A549 (cell line): ENCODE measurements around the gene PXDN. TPM values are rescaled to one million over a fixed set of nuclear protein-coding genes. Genes with fewer than 3 reads are reported as not detected.

Experiments used
- ATAC-seq, 2 experiments: fragments of 200-7000 bp in 1 of 2; fragments of >200 bp in 1 of 2; cut with Nextera tagmentation in 1 of 2; cut with Tn5 transposase in 1 of 2; 3 replicates each; pipeline versions ENCODE4 v1.8.0 to v1.9.1; 2018 to 2020; ENCODE audit warnings: mild to moderate bottlenecking in 1 of 2, moderate library complexity in 1 of 2
- CTCF ChIA-PET: fragments of 300-600 bp; sonication (Branson Sonifier 250); formaldehyde crosslinking; extraction: SDS; loops from one replicate; lab custom pipeline; 2021; ENCODE audit warnings: antibody characterized with exemption, inconsistent platforms; lab: Yijun Ruan, JAX
- POLR2A ChIA-PET: fragments of 350-600 bp; formaldehyde crosslinking; extraction: SDS; loops from one replicate; lab custom pipeline; 2021; ENCODE audit warnings: antibody characterized with exemption, inconsistent platforms; lab: Yijun Ruan, JAX
- DNase-seq, 2 experiments: peaks; one replicate each; pipeline versions ENCODE4 v3.0.0 to v3.0.0-alpha.2; 2011 to 2016; ENCODE audit warnings: low read depth in 1 of 2, low spot score in 1 of 2
- FAIRE-seq: peaks from 2 replicates; lab custom pipeline; 2011; peaks lifted over from hg19 to GRCh38; lab: Jason Lieb, UNC
- H3K27ac ChIP-seq, 2 experiments: fragments of >200 bp; sonication (Bioruptor Twin); formaldehyde crosslinking; 3 replicates each; pipeline ENCODE4 v1.5.1; 2016 to 2017
- H3K4me1 ChIP-seq: fragments of >200 bp; sonication (Bioruptor Twin); formaldehyde crosslinking; 3 replicates; pipeline ENCODE4 v1.6.1; 2016
- H3K4me2 ChIP-seq: fragments of >200 bp; sonication (Bioruptor Twin); formaldehyde crosslinking; 3 replicates; pipeline ENCODE4 v1.6.1; 2016
- H3K4me3 ChIP-seq: fragments of >200 bp; sonication (Bioruptor Twin); formaldehyde crosslinking; 3 replicates; pipeline ENCODE4 v1.5.1; 2016
- H3K9me3 ChIP-seq: fragments of >200 bp; sonication (Bioruptor Twin); formaldehyde crosslinking; 3 replicates; pipeline ENCODE4 v1.6.1; 2016
- ATOH8 ChIP-seq: fragments of 250-450 bp; sonication (Bioruptor Pico); IDR thresholded peaks from 2 replicates; pipeline ENCODE4 v1.5.0; 2020; ENCODE audit warnings: low read depth, mild to moderate bottlenecking, moderate library complexity
- BHLHE40 ChIP-seq: IDR thresholded peaks from 2 replicates; pipeline ENCODE4 v1.6.1; 2012; ENCODE audit warnings: low read depth, low read length, inconsistent platforms
- CHD2 ChIP-seq: fragments of 150-350 bp; IDR thresholded peaks from 2 replicates; pipeline ENCODE4 v1.6.1; 2014; ENCODE audit warnings: low read length; ENCODE audit not compliant: partially characterized antibody
- EHMT2 ChIP-seq: fragments of 200-600 bp; sonication (generic); IDR thresholded peaks from 2 replicates; pipeline ENCODE4 v1.6.1; 2016; ENCODE audit warnings: antibody characterized with exemption, low read depth, mild to moderate bottlenecking, moderate library complexity
- ELK1 ChIP-seq: fragments of 150-350 bp; IDR thresholded peaks from 2 replicates; pipeline ENCODE4 v1.6.1; 2014; ENCODE audit warnings: low read depth, mild to moderate bottlenecking, low read length
- ESRRA ChIP-seq: fragments of 150-350 bp; IDR thresholded peaks from 2 replicates; pipeline ENCODE4 v1.6.1; 2014; ENCODE audit warnings: mild to moderate bottlenecking, low read length, borderline replicate concordance
- FOXS1 ChIP-seq: fragments of 250-450 bp; sonication (Bioruptor Pico); IDR thresholded peaks from 2 replicates; pipeline ENCODE4 v1.5.0; 2020; ENCODE audit warnings: mild to moderate bottlenecking, moderate library complexity
- HDAC2 ChIP-seq: fragments of 200-600 bp; sonication (generic); IDR thresholded peaks from 2 replicates; pipeline ENCODE4 v1.6.1; 2016
- HOXB13 ChIP-seq: fragments of 250-450 bp; sonication (Bioruptor Pico); IDR thresholded peaks from 2 replicates; pipeline ENCODE4 v1.5.0; 2020; ENCODE audit warnings: low read depth, mild to moderate bottlenecking, moderate library complexity
- KDM1A ChIP-seq: fragments of 200-600 bp; sonication (generic); IDR thresholded peaks from 2 replicates; pipeline ENCODE4 v1.6.1; 2016; ENCODE audit warnings: low read depth, mild to moderate bottlenecking
- MAFK ChIP-seq: fragments of 450-650 bp; IDR thresholded peaks from 2 replicates; pipeline ENCODE4 v1.6.1; 2014; ENCODE audit not compliant: partially characterized antibody
- MAZ ChIP-seq: fragments of 150-350 bp; IDR thresholded peaks from 2 replicates; pipeline ENCODE4 v1.6.1; 2014; ENCODE audit warnings: antibody characterized with exemption, low read depth, low read length, borderline replicate concordance
- NFE2L2 ChIP-seq: fragments of 150-350 bp; conservative IDR thresholded peaks from 2 replicates; pipeline ENCODE4 v1.6.1; 2014; ENCODE audit warnings: low read length
- POLR2A ChIP-seq: IDR thresholded peaks from 2 replicates; pipeline ENCODE4 v1.6.1; 2012; ENCODE audit warnings: mild to moderate bottlenecking, low read length
- RAD21 ChIP-seq, 2 experiments: fragments of >200 bp in 1 of 2; sonication (Bioruptor Twin) in 1 of 2; formaldehyde crosslinking in 1 of 2; IDR thresholded peaks in 1 of 2; conservative IDR thresholded peaks in 1 of 2; 2 replicates in 1 of 2; 3 replicates in 1 of 2; pipeline ENCODE4 v1.6.1; 2012 to 2018; ENCODE audit warnings: inconsistent platforms in 1 of 2
- SMC3 ChIP-seq: fragments of >200 bp; sonication (Bioruptor Twin); formaldehyde crosslinking; IDR thresholded peaks from 3 replicates; pipeline ENCODE4 v1.6.1; 2018; ENCODE audit warnings: inconsistent platforms
- TFCP2L1 ChIP-seq: fragments of 250-450 bp; sonication (Bioruptor Pico); IDR thresholded peaks from 2 replicates; pipeline ENCODE4 v1.5.0; 2021; ENCODE audit warnings: mild to moderate bottlenecking
- TP53 ChIP-seq: fragments of 250-450 bp; sonication (Bioruptor Pico); IDR thresholded peaks from 2 replicates; pipeline ENCODE4 v1.5.0; 2021; ENCODE audit warnings: mild to moderate bottlenecking, moderate library complexity
- WGBS: methylation state at CpG from one replicate; pipeline ENCODE4 v1.1.6; 2017; ENCODE audit errors: missing lambda C conversion rate; 5-methylcytosine and 5-hydroxymethylcytosine counted together
- polyA plus RNA-seq, 4 experiments: library from polyadenylated mRNA; depleted of rRNA in 3 of 4; stranded (reverse); fragments of >200 nt; fragmentation: RNase III in 1 of 4; extraction: RNeasy Plus Mini Kit Qiagen cat#74134 plus additional on column Dnase treatment in 1 of 4; gene quantifications; 2 replicates in 3 of 4; 3 replicates in 1 of 4; pipeline ENCODE4 v1.2.3, GENCODE V29; 2011 to 2017
- TF ChIP-seq, protein P1 (sequence below): fragments of 200-600 bp; sonication (generic); IDR thresholded peaks from 2 replicates; pipeline ENCODE4 v1.6.1; 2016; ENCODE audit warnings: antibody characterized with exemption, mild to moderate bottlenecking, moderate library complexity
- TF ChIP-seq, protein P2 (sequence below): IDR thresholded peaks from 2 replicates; pipeline ENCODE4 v1.6.1; 2012

Gene PXDN
- polyA plus RNA-seq, 2 of the 4 experiments (the other 2 are of a cell fraction), result 3.7 to 7.3 TPM

DNA sequence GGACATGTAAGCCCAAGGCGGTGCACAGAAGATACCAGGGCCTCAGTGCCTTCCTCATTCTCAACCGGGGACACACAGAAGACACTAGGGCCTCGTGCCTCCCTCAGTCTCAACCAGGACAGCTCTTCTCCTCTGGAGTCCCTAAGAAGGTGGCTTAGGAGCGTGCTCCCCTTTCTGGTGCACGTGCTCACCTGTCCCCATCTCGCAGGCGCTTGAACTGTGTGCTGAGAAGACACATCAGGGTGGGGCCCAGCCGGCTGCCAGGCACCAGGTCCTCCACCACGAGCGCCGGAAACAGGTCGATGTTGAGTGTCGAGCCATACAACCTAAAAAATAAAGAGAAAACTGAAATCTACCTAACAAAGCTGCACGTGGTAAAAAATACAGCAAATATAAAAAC lies 99.9 kb downstream of the PXDN start:
- no peak for ATAC-seq
- POLR2A ChIA-PET, result no interaction called here
- CTCF ChIA-PET, result no interaction called here

GRCh38 chr2:1642993-1643619 lies 101.2 kb downstream of the PXDN start:
- 76% methylated on average over 18 of the region's 19 CpGs for WGBS
- POLR2A ChIA-PET, result no interaction called here
- Histone ChIP-seq H3K9me3 (no peaks in the 10 kb centered on the region), H3K4me2 (no peak overlapping the region), H3K4me1 (no peaks in the 10 kb centered on the region), H3K27ac (no peak overlapping the region), H3K4me3 (no peak overlapping the region)
- no peak for FAIRE-seq
- ATAC-seq, result no peak
- CTCF ChIA-PET, result no interaction called here
- TF ChIP-seq MAZ, result no peak
- no peak for TF ChIP-seq EHMT2
- TF ChIP-seq HOXB13, result no peak
- no peak for DNase-seq

More for the DNA sequence above, 99.9 kb downstream of the PXDN start:
- no peaks in the 10 kb centered on the region for H3K9me3 ChIP-seq
- whole genome bisulfite sequencing, result 56% methylated on average over 14 of the region's 14 CpGs
- no peaks in the 10 kb centered on the region for H3K4me1 ChIP-seq
- H3K4me3 ChIP-seq, result no peak overlapping the region
- no peak overlapping the region for H3K4me2 ChIP-seq
- no peak for FAIRE-seq
- no peak for TF ChIP-seq ESRRA
- TF ChIP-seq BHLHE40, result no peak
- TF ChIP-seq FOXS1 (CRISPR knock-in tag), result no peak
- TF ChIP-seq POLR2A, result no peak
- no peak for TF ChIP-seq TP53 (CRISPR knock-in tag)
- TF ChIP-seq KDM1A, result no peak
- TF ChIP-seq, protein P1, sequence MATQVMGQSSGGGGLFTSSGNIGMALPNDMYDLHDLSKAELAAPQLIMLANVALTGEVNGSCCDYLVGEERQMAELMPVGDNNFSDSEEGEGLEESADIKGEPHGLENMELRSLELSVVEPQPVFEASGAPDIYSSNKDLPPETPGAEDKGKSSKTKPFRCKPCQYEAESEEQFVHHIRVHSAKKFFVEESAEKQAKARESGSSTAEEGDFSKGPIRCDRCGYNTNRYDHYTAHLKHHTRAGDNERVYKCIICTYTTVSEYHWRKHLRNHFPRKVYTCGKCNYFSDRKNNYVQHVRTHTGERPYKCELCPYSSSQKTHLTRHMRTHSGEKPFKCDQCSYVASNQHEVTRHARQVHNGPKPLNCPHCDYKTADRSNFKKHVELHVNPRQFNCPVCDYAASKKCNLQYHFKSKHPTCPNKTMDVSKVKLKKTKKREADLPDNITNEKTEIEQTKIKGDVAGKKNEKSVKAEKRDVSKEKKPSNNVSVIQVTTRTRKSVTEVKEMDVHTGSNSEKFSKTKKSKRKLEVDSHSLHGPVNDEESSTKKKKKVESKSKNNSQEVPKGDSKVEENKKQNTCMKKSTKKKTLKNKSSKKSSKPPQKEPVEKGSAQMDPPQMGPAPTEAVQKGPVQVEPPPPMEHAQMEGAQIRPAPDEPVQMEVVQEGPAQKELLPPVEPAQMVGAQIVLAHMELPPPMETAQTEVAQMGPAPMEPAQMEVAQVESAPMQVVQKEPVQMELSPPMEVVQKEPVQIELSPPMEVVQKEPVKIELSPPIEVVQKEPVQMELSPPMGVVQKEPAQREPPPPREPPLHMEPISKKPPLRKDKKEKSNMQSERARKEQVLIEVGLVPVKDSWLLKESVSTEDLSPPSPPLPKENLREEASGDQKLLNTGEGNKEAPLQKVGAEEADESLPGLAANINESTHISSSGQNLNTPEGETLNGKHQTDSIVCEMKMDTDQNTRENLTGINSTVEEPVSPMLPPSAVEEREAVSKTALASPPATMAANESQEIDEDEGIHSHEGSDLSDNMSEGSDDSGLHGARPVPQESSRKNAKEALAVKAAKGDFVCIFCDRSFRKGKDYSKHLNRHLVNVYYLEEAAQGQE, result no peak
- TF ChIP-seq EHMT2, result no peak
- TF ChIP-seq ATOH8 (CRISPR knock-in tag), result no peak
- no peak for TF ChIP-seq RAD21 (conservative IDR thresholded peaks at IDR 0.05 in 1 of 2, IDR thresholded peaks at IDR 0.05 in 1 of 2)
- TF ChIP-seq NFE2L2, result no peak
- TF ChIP-seq CHD2, result no peak
- no peak for TF ChIP-seq SMC3
- no peak for TF ChIP-seq HDAC2
- TF ChIP-seq, protein P2, sequence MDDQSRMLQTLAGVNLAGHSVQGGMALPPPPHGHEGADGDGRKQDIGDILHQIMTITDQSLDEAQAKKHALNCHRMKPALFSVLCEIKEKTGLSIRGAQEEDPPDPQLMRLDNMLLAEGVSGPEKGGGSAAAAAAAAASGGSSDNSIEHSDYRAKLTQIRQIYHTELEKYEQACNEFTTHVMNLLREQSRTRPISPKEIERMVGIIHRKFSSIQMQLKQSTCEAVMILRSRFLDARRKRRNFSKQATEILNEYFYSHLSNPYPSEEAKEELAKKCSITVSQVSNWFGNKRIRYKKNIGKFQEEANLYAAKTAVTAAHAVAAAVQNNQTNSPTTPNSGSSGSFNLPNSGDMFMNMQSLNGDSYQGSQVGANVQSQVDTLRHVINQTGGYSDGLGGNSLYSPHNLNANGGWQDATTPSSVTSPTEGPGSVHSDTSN, result no peak
- no peak for TF ChIP-seq MAFK
- TF ChIP-seq ELK1, result no peak
- TF ChIP-seq TFCP2L1, result no peak
- DNase-seq, result no peak
- H3K27ac ChIP-seq, result no peak overlapping the region
